PFSK-1 (cell line): ENCODE measurements around the gene CAPN14.

Source experiments
- FOXP2 ChIP-seq: optimal IDR thresholded peaks from 2 replicates; pipeline ENCODE3; 2011; ENCODE audit warnings: borderline replicate concordance, control low read depth, inconsistent platforms; ENCODE audit not compliant: insufficient read depth; ENCODE audit errors: extremely low read length, extremely low read depth
- POLR2AphosphoS5 ChIP-seq: IDR thresholded peaks from 2 replicates; pipeline ENCODE4 v1.6.1; 2012; ENCODE audit warnings: low read depth, mild to moderate bottlenecking, control low read depth, low read length, moderate library complexity
- REST ChIP-seq, 2 experiments: IDR thresholded peaks; 2 replicates each; pipeline versions ENCODE4 v1.6.1 to v1.8.0; 2011 to 2012; ENCODE audit warnings: low read depth in 2 of 2, low read length in 2 of 2, control low read depth in 1 of 2, inconsistent platforms in 1 of 2, mild to moderate bottlenecking in 1 of 2, moderate library complexity in 1 of 2; ENCODE audit not compliant: insufficient read depth in 1 of 2
- TAF1 ChIP-seq: IDR thresholded peaks from 2 replicates; pipeline ENCODE4 v1.6.1; 2012; ENCODE audit warnings: low read length, control low read depth, borderline replicate concordance; ENCODE audit not compliant: insufficient read depth

- TF ChIP-seq POLR2AphosphoS5 (no peak), REST (IDR thresholded peaks at IDR 0.05; ENCODE audit: insufficient read depth in 1 of 2, low read depth in 2 of 2, low read length in 2 of 2) (no peak), TAF1 (no peak), FOXP2 (no peak)
Observed at GRCh38 chr2:31236433-31237205, 19.3 kb upstream of the CAPN14 start.
